HuH-7 (cell line): Measurements from ENCODE around the gene CRIP1.

ENCODE experiments used
- DNase-seq: peaks from one replicate; pipeline ENCODE4 v3.0.0; 2011; ENCODE audit warnings: low spot score

The CRIP1 gene

GRCh38 chr14:105533811-105534498, 47.3 kb downstream of the CRIP1 start:
- DNase-seq = no peak

GRCh38 chr14:105534586-105534985, 47.9 kb downstream of the CRIP1 start:
- no peak for DNase-seq

- DNase-seq = no peak
Measured at GRCh38 chr14:105536051-105536450, 49.4 kb downstream of the CRIP1 start.

- DNase-seq = no peak
Measured at GRCh38 chr14:105536691-105537579, 50.2 kb downstream of the CRIP1 start.

GRCh38 chr14:105537580-105538474, 51.1 kb downstream of the CRIP1 start:
- DNase-seq = peak; percentile 79
